Measurements from ENCODE around the gene UNC119B. TPM values are rescaled to one million over a fixed set of nuclear protein-coding genes. Genes with fewer than 3 reads are reported as not detected.
"Not testable (repeated sequence)": the region's sequence is repeated elsewhere in the genome, so short reads cannot be mapped to it uniquely, and the experiment has no call there.

UNC119B gene
- total RNA-seq, 1 experiment from 2014 or later: 11.1 TPM

DNA sequence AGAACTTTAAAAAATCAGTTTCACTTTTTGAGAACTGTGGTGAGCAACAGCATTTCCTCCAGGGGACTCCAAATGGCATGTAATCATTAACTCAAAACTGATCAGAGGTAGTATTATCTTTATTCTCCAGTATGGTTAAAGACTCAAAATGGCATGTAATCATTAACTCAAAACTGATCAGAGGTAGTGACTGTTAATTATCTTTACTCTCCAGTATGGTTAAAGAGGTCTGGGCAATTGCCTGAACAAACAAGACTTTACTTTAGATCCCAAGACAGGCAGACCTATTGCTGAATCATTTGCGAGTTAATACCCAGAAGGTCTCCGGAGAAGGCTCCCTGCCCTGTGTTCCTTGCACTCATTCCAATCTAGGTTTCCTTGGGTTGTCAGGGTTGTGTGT is 8.8 kb downstream of the UNC119B start:
- DNase-seq (ENCODE audit: low read depth): no peak

DNA sequence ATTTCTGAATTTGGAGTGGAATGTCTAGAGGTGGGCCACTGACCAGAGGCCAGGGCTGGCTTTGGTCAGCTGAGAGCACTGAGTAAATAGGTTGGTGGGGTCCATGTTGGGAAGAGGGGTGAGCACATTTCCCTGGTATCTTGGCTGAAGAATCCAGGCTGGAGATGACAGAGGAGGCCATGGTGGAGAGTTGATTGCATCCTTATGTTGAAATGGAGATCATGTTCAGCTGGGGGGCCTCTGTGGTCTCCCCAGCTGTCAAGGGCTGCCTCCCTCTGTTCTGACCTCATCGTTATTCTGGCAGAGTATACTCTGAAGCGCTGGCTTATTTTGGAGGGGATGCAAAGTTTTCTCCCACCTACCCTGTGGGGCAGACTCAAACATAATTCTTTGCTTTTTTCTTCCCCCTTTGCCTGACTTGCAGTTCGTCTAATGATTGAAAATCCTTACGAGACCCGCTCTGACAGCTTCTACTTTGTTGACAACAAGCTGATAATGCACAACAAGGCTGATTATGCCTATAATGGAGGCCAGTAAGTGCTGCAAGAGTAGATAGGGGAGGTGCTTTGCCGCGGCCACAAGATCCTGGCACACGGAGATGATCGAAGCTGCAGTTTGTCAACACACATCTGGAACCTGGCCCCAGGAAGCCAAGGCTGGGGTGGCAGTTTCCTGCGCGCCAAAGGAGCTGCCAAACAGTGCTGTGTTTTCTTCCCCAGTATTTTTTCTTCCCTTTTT is 9.4 kb downstream of the UNC119B start:
- no peak for DNase-seq (ENCODE audit: low read depth)

DNA sequence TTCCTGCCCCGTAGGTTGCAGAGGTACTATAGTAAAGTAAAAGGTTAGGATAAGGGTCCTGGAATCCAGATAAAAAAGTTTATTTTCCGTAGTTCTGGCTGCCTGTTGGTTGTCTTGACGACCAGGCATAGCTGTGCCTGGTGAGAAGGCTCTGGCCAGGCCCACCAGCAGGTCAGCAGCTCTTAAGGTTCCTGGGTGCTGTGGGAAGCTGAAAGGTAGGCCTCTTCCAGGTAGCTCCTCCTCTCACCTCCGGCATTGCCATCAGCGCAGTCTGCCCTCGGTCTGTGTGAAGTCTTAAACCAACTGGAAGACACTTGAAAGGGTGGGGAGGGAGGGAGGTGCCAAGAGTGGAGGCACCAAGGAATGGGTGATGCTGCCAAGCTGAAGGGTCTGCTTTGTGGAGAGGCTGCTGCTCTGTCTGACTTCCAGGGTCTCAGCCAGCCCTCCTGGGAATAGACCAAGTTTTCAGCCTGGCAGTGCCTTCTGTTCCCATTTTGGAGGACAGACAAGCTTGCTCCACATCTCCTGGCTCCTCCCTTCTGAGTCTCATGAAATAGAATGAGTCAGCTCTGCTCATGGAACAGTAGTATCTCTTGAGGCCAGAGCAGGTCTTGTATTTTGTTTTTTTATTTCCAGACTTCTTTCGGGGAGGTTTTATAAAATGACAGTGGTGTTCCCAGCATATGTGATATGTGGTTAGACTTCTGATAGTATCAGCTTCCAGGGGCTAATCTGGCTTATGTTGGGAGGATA is 10.2 kb downstream of the UNC119B start:
- DNase-seq (ENCODE audit: low read depth): peak; percentile 60

DNA sequence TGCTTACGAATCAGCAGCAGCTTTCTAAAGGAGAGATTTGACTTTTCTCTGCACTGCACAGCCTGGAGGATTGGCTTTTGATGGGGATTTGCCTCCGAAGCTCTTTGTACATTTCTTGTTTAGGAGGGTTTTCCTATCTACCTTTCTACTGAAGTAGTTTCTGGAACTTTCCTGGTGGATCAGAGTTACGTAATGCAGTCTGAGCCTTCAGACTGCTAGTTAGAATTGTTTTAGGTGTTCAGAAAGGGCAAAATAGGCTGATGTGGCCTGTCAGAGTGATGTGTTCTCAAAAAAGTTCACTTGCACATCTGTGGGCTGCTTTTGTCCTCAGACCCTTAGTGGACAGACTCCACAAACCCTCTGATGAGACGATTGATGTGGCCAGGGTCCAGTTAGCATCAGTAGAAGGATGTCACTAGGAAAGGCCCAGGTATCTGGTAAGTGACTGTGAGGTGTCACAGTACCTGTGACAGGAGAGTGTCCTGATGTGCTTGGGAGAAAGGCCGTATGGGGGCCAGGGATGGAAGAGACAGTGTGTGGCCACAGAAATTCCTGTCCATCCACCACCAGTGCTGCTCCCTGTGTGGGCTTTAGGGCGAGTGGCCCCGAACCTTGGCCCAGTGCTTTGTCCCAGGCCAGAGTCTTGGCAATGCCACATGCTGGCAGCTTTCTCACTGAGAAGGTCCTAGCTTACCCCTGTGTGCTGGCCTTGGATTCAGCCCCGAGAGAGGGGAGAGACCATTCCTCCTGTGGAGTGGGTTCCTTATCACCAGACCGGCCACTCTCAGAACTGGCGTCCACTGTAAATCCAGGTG is 10.9 kb downstream of the UNC119B start:
- no peak for DNase-seq (ENCODE audit: low read depth)

DNA sequence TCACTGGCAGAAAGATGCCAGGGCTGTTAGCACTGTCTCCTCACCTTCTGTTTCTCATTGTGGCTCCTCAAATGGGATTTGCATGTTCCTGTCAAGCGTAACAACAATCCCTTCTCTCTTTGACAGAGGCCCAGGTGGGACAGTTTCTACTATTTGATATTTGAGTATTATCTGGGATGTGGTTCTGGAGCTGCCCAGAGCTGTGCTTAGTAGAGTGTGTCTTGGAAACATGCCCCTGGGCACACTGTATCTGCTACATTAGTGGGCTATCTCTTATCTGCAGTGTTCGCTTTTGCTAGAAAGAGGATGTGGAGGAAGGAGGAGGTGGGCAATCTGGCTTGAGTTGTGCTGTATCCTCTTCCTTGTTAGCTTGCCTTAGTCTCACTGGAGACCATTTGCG is 11.6 kb downstream of the UNC119B start:
- no peak for DNase-seq (ENCODE audit: low read depth)

DNA sequence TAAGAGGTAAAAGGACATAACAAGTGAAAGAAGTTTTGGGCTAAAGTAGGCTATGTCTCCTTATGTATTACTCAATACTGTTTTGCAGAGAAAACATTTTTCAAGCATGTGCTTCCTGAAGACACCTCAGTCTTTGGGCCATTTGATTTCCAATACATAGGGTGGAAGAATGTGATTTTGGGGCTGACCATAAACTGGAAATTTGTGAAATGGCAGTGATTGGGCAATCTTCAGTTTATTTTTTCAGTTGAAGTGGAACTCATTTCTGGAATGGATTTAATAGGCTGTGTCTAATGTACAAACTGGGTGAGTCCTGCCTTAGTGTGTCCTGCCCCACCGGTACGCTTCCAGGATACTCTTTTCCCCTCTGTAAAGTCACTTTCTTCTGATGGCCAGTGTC is 12.5 kb downstream of the UNC119B start:
- DNase-seq (ENCODE audit: low read depth): no peak

DNA sequence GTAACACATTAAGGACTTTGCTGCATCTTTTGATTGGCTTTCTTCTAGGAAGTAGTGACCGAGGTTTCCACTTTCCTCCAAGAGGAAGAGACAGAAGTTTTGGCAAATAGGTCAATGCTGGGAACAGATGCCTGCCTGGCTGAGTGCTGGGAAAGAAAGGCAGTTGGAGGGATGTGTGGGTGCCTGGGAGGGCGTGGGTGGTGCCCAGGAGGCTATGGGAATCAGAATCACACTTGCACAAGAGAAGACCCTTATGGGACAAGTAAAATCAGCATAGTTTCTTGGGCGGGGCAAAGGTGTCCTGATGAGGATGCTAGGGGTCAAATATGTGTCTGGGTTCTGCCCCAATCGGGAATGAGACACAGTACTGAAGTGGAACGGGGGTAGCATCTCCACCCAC is 14.5 kb downstream of the UNC119B start:
- no peak for DNase-seq (ENCODE audit: low read depth)

DNA sequence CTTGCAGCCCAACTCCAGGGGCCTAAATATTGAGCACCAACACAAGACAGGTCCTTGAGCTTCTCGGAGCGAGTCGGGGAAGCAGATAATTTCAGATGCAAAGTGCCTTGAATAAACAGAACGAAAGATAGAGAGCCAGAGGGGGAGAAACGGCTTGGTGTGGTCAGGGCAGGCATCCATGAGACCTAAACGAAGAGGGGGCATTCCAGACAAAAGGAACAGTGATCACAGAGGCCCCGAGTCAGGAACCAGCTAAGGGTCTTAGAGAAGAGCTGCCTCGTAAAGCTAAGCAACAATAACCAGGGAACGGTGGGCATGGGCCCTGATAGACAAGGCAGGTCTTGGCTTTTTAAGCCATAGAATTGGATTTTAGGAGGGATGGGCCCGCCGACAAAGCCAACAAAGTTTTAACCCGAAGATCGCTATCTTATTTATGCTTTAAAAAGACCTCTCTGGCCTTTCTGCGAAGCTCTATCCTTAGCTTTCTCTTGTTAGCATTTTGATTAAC is 14.9 kb downstream of the UNC119B start:
- no peak for DNase-seq (ENCODE audit: low read depth)

DNA sequence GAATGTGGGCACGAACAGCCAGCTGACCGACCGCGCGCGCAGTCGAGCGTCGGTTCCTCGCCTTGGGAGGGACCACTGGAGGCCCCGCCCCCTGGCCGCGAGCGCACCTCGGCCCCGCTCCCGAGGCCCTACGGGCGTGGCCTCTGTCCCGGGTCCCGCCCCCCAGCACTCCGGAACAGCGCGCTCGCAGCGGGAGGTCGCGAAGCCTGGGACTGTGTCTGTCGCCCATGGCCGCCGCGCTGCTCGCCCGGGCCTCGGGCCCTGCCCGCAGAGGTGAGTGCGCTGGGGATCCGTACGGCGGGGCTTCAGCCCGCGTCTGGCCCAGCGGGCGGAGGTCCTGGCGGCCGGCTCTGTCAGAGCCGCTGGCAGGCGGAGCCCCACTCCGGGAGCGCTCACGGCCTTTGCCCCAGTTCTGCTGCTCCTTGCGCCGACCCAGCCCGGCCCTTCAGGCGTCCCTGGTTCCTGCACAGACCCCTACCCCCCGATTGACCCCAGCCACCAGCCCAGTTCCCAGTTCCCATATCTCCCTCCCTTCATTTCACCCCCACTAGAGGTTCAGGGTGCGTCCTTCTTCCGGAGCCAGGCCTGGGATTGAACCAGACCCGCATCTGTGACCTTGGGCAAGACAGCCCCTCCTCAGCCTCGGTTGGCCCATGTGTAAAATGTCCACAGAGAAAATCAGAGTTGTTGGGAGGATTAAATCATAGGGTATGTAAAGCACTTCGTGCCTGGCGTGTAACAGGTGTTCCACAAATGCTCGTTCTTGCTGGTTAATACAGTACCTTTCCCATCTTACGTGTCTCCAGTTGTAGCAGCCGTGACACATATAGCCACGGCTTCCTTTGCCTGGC is 15.6 kb downstream of the UNC119B start, which contains the start of gene ACADS:
Gene ACADS, plus strand, starts transcription at position 168 of the 851 bp plus-strand sequence. Its CDS starts 60 bp downstream, at position 228.
- DNase-seq (ENCODE audit: low read depth): peak; percentile 80

DNA sequence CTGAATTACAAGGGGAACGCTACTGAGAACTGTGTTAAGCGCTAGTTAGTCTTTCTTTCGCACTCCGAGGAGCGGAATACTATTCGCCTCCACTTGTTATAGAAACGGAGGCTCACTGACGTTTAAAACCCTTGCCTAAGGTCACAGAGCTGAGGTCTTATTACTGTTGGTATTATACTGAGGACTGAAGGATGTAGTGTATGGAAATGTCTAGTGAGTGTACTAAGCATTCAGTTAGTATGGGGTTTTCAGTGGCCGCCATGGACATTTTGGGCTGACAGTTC is 16.2 kb downstream of the UNC119B start:
- DNase-seq (ENCODE audit: low read depth): no peak

DNA sequence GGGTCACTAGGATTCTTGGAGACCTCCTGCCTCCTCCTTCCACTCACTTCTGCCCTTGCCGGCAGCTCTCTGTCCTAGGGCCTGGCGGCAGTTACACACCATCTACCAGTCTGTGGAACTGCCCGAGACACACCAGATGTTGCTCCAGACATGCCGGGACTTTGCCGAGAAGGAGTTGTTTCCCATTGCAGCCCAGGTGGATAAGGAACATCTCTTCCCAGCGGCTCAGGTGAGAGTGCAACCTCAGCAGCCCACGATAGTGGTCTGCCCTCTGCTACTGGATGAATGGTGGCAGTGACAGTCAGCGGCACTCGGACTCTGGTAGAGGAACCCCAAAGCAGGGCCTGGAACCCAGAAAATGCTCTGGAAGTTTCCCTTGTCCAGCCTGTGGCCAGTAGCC is 16.7 kb downstream of the UNC119B start:
- DNase-seq (ENCODE audit: low read depth): no peak

DNA sequence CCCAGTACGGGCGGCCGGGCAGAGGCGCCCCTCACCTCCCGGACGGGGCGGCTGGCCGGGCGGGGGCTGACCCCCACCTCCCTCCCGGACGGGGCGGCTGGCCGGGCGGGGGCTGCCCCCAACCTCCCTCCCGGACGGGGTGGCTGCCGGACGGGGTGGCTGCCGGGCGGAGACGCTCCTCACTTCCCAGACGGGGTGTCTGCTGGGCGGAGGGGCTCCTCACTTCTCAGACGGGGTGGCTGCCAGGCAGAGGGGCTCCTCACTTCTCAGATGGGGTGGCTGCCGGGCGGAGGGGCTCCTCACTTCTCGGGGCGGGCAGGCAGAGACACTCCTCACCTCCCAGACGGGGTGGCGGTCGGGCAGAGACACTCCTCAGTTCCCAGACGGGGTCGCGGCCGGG is 21.9 kb downstream of the UNC119B start:
- DNase-seq (ENCODE audit: low read depth): not testable (repeated sequence)

DNA sequence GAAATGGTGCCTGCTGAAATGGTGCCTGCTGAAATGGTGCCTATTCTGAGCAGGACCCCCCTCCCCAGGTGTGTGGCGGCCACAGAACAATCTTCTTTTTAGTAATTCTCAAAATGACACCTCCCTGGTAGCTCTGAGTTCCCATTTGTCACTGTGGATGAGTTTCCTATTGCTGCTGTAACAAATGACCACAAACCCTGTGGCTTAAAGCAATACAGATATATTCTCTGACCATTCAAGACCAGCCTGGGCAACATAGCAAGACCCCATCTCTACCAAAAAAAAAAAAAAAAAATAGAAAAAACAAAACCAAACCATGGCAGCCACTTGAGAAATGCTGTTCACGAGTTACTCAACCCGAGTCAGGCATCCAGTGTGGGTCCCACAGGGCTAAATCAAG is 23.3 kb downstream of the UNC119B start:
- DNase-seq (ENCODE audit: low read depth): no peak

DNA sequence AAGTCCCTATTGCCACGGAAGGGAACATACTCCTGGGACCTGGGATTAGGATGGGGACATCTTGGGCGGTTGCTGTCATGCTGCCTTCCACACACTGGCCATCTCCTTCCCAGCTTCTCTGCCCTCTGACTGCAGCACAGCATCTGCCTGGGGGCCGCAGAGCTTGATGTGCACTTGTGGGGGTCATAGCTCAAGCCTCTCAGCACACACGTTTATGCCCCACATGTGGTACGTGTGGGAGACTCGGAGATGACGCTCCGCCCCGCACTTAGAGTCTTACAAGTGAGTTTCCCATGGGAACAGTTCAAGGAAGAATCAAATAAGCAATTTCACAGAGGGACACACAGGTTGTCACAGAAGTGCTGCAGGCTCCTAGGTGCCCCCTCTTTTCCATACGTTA is 24.0 kb downstream of the UNC119B start:
- no peak for DNase-seq (ENCODE audit: low read depth)

DNA sequence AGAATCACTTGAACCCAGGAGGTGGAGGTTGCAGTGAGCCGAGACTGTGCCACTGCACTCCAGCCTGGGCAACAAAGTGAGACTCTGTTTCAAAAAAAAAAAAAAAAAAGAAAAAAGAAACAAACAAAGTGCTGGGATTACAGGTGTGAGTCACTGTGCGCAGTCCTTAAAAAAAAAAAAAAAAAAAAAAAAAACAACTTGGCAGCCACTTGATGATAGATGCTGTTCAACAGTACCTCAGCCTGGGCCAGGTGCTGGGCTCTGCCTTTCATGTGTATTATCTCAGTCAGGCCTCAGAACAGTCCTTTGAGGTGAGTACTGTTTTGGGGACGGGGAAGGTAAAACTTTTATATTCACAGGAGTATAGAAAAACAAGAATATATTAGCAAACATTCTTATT is 24.9 kb downstream of the UNC119B start:
- DNase-seq (ENCODE audit: low read depth): peak; percentile 39

DNA sequence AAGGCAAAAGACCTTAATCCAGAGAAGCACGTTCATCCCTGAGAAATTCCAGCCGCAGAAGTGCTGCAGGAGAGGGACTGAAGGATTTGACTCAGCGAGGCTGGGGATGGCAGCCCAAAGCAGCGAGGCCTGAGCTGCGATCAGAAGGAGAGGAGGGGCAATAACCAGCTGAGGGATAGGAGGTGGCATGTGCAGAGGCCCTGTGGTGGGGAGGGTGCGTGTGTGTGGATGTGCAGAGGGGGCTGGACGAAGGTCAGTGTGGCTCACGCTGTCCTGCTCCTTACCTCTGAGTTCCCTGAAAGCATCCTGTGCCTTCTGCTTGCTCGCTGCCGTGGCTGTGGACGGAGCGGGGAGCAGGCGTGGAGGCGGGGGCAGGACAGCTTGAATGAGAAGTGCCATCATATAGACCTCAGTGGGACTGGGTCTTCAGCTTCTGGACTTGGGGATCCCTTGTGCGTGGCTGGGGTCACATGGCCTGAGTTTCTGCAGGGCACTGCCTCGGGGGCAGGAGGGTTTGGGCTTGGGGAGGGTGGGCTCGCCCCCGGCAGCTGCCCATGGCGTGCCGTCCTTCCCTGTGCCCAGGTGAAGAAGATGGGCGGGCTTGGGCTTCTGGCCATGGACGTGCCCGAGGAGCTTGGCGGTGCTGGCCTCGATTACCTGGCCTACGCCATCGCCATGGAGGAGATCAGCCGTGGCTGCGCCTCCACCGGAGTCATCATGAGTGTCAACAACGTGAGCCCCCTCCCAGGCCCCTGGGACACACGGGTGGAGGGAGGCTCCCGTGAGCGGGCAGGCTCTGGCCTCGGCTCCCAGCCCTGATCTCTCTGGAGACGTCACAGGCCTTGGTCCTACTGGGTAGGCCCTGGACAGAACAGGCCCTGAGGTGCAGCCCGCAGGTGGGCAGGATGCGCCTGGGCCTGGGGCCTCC is 26.4 kb downstream of the UNC119B start:
- DNase-seq (ENCODE audit: low read depth): no peak

DNA sequence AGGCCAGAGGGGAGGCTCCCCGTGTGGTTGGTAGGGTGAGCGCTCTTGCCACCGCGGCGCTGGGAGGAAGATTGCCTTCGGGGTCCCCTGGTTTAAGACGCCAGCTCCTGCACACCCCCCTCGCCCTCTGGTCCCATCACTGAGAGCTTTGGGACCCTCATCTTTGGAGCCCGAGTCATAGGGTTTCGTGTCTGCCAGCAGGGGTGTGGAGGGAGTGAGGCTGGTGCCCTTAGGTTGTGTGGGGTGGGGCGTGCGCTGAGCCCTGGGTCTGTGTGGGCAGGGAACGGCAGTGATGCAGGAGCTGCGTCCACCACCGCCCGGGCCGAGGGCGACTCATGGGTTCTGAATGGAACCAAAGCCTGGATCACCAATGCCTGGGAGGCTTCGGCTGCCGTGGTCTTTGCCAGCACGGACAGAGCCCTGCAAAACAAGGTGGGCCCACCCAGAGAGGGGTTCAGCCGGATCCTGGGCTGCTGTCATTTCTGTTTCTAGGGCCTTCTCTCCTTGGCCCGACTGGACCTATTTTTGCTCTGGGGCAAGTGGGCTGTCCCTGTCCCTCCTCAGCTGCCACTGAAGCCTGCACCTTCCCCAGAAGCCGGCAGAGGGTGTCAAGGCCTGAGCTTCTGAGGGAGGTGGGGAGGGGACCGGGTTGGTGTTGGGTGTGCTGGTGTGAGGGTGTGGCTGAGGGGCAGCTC is 27.4 kb downstream of the UNC119B start:
- no peak for DNase-seq (ENCODE audit: low read depth)

DNA sequence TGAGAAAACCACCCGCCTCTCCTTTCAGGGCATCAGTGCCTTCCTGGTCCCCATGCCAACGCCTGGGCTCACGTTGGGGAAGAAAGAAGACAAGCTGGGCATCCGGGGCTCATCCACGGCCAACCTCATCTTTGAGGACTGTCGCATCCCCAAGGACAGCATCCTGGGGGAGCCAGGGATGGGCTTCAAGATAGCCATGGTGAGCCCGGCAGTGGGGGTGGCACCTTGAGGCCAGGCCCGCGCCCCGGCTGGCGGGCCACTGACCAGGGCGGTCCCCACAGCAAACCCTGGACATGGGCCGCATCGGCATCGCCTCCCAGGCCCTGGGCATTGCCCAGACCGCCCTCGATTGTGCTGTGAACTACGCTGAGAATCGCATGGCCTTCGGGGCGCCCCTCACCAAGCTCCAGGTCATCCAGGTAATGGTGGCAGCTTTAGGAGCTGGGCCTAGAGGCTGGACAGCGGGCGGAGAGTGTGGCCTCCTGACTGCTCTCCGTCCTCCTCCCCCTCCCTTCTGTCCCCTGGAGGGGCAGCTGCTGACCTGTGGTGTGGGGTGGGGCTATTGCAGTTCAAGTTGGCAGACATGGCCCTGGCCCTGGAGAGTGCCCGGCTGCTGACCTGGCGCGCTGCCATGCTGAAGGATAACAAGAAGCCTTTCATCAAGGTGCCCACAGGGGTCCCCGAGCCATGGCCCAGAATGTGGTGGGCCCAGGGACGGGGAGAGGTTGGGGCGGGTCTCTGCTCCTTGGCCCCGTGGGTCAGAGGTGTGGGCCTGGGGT is 28.2 kb downstream of the UNC119B start:
- no peak for DNase-seq (ENCODE audit: low read depth)
